SH-SY5Y (cell line): ENCODE measurements around the gene SLC12A2.

ENCODE experiments used
- GATA2 ChIP-seq: IDR thresholded peaks from 2 replicates; pipeline ENCODE4 v1.6.1; 2011; ENCODE audit warnings: mild to moderate bottlenecking, low read depth, low read length
- GATA3 ChIP-seq: IDR thresholded peaks from 2 replicates; pipeline ENCODE4 v1.6.1; 2011; ENCODE audit warnings: low read depth, mild to moderate bottlenecking, low read length, moderate library complexity

DNA sequence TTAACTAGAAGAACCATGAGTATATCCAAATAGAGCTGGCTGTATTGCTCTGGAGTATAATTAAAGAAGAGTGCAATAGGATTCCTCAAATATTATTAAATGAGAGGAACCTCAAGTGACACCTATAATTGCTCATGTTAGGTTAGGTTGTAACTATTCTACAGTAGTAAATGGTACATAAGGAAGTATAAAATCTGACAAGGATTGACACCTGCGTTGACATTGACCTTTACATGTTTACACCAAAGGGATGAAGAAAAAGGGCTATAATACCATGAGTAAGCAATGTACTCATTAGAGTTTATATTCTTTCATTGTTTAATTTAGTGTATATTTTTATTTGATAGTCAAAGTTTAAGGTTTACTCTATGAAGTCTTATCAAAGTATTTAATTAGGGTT, 48.9 kb downstream of the SLC12A2 start:
- TF ChIP-seq GATA2 (no peak), GATA3 (no peak)
